PC-3 (cell line): ENCODE data around the gene TRIM37. TPM values are rescaled to one million over a fixed set of nuclear protein-coding genes. Genes with fewer than 3 reads are reported as not detected.

Experiments used
- ATAC-seq: fragments of 200-7000 bp; cut with Tn5 transposase; 2 replicates; pipeline ENCODE4 v1.9.1; 2020; ENCODE audit warnings: mild to moderate bottlenecking, moderate library complexity
- BruUV-seq: library from RNA; stranded (reverse); fragments of 400-500 nt; replicated peaks from 2 replicates; lab custom pipeline; 2021; lab: Mats Ljungman, UMichigan
- CTCF ChIA-PET: fragments of 300-600 bp; sonication (Branson Sonifier 250); formaldehyde crosslinking; loops from one replicate; lab custom pipeline; 2022; ENCODE audit warnings: antibody characterized with exemption; lab: Charles Lee
- POLR2A ChIA-PET: fragments of 300-600 bp; sonication (Branson Sonifier 250); formaldehyde crosslinking; loops from one replicate; lab custom pipeline; 2022; ENCODE audit warnings: antibody characterized with exemption; ENCODE audit not compliant: unreplicated experiment; lab: Charles Lee
- DNase-seq: peaks from one replicate; pipeline ENCODE4 v3.0.0-alpha.2; 2015
- H2AFZ ChIP-seq: fragments of 300-600 bp; sonication (generic); 2 replicates; pipeline ENCODE4 v1.6.0; 2016; ENCODE audit warnings: antibody characterized with exemption, low read length
- H3F3A ChIP-seq: fragments of 300-600 bp; sonication (generic); one replicate; pipeline ENCODE4 v1.6.0; 2017; ENCODE audit warnings: antibody characterized with exemption, low read length, control low read depth, mild to moderate bottlenecking; ENCODE audit not compliant: unreplicated experiment
- H3K27ac ChIP-seq: fragments of 300-600 bp; sonication (generic); 2 replicates; pipeline ENCODE4 v1.5.1; 2016; ENCODE audit warnings: mild to moderate bottlenecking, low read length
- H3K27me3 ChIP-seq: fragments of 300-600 bp; sonication (generic); 2 replicates; pipeline ENCODE4 v1.6.1; 2016; ENCODE audit warnings: low read length, mixed read lengths
- H3K36me3 ChIP-seq: fragments of 300-600 bp; sonication (generic); 2 replicates; pipeline ENCODE4 v1.6.1; 2016; ENCODE audit warnings: low read depth, mixed run types, low read length, mixed read lengths
- H3K4me1 ChIP-seq: fragments of 300-600 bp; sonication (generic); 2 replicates; pipeline ENCODE4 v1.5.1; 2016; ENCODE audit warnings: low read length; ENCODE audit not compliant: insufficient read depth
- H3K4me2 ChIP-seq: fragments of 300-600 bp; sonication (generic); 2 replicates; pipeline ENCODE4 v1.6.0; 2016; ENCODE audit warnings: low read length
- H3K4me3 ChIP-seq: fragments of 300-600 bp; sonication (generic); 2 replicates; pipeline ENCODE4 v1.5.1; 2016; ENCODE audit warnings: mild to moderate bottlenecking, low read length, mixed read lengths
- H3K79me2 ChIP-seq: fragments of 300-600 bp; sonication (generic); 2 replicates; pipeline ENCODE4 v1.6.1; 2017; ENCODE audit warnings: low read length, mixed read lengths
- H3K9ac ChIP-seq: fragments of 300-600 bp; sonication (generic); 2 replicates; pipeline ENCODE4 v1.6.0; 2016; ENCODE audit warnings: mild to moderate bottlenecking, low read length
- H3K9me2 ChIP-seq: fragments of 300-600 bp; sonication (generic); replicated peaks from 2 replicates; pipeline ENCODE4 v1.6.1; 2016; ENCODE audit warnings: mixed run types, low read length, mixed read lengths
- H3K9me3 ChIP-seq: fragments of 300-600 bp; sonication (generic); 2 replicates; pipeline ENCODE4 v1.6.1; 2016; ENCODE audit warnings: low read length, mixed read lengths
- H4K20me1 ChIP-seq: fragments of 300-600 bp; sonication (generic); 2 replicates; pipeline ENCODE4 v1.6.1; 2016; ENCODE audit warnings: low read length, mixed read lengths
- CTCF ChIP-seq: fragments of 300-600 bp; sonication (generic); conservative IDR thresholded peaks from 2 replicates; pipeline ENCODE4 v1.5.1; 2017; ENCODE audit warnings: antibody characterized with exemption, low read depth, mild to moderate bottlenecking, low read length
- EZH2 ChIP-seq: fragments of 300-600 bp; sonication (generic); IDR thresholded peaks from one replicate; pipeline ENCODE4 v1.6.1; 2017; ENCODE audit warnings: antibody characterized with exemption, mild to moderate bottlenecking, low read length; ENCODE audit not compliant: unreplicated experiment
- EZH2phosphoT487 ChIP-seq: fragments of 300-600 bp; sonication (generic); IDR thresholded peaks from 2 replicates; pipeline ENCODE4 v1.6.1; 2018; ENCODE audit warnings: mild to moderate bottlenecking, antibody characterized with exemption, low read length, borderline replicate concordance
- intact Hi-C: fragments of 100-400 bp; cut with micrococcal nuclease; formaldehyde crosslinking; loops from 2 replicates; pipeline ENCODE4 v1.9.0; 2023
- total RNA-seq: library from RNA; depleted of rRNA; stranded (reverse); fragments of >200 nt; gene quantifications from 2 replicates; pipeline ENCODE4 v1.2.3, GENCODE V29; 2014

Gene TRIM37
- total RNA-seq, 1 experiment from 2014 or later = 35.1 TPM

- Histone ChIP-seq H3K36me3 (peaks cover 41% of the 10 kb centered on the region), H3K4me1 (no peaks in the 10 kb centered on the region)
- TSS peak; percentile 11 for BruUV-seq
These were observed 36.8 kb downstream of the TRIM37 start for GRCh38 chr17:59069856-59070255.

GRCh38 chr17:59067756-59068155, 38.9 kb downstream of the TRIM37 start:
- no peaks in the 10 kb centered on the region for H3F3A ChIP-seq
- no peak overlapping the region for H2AFZ ChIP-seq
- no peaks in the 10 kb centered on the region for H3K9me2 ChIP-seq
- H3K36me3 ChIP-seq = peaks cover 30% of the 10 kb centered on the region; the same call in 1 of the 2 replicates
- no peaks in the 10 kb centered on the region for H3K79me2 ChIP-seq
- no peak for TF ChIP-seq EZH2phosphoT487
- no peak for TF ChIP-seq EZH2
- TF ChIP-seq CTCF = no peak
- CTCF ChIA-PET = no interaction called here
- DNase-seq (no peak), ATAC-seq (no peak)
- H3K27ac ChIP-seq = no peak overlapping the region
- POLR2A ChIA-PET = no interaction called here
- H3K9me3 ChIP-seq = no peaks in the 10 kb centered on the region
- intact Hi-C loops = no loop called here
- H3K4me1 ChIP-seq = no peaks in the 10 kb centered on the region
- no peak overlapping the region for H3K4me2 ChIP-seq
- H4K20me1 ChIP-seq = no peaks in the 10 kb centered on the region
- BruUV-seq = no TSS peak
- no peak overlapping the region for H3K4me3 ChIP-seq
- H3K27me3 ChIP-seq = no peaks in the 10 kb centered on the region
- no peak overlapping the region for H3K9ac ChIP-seq

More at GRCh38 chr17:59069856-59070255, 36.8 kb downstream of the TRIM37 start:
- Histone ChIP-seq H3K9me2 (no peaks in the 10 kb centered on the region), H3K27ac (no peak overlapping the region), H3F3A (no peaks in the 10 kb centered on the region), H3K27me3 (no peaks in the 10 kb centered on the region), H4K20me1 (no peaks in the 10 kb centered on the region), H3K4me2 (no peak overlapping the region), H2AFZ (no peak overlapping the region), H3K79me2 (no peaks in the 10 kb centered on the region), H3K9ac (no peak overlapping the region), H3K9me3 (no peaks in the 10 kb centered on the region), H3K4me3 (no peak overlapping the region)
- ATAC-seq (no peak), DNase-seq (no peak)
- CTCF ChIA-PET = no interaction called here
- POLR2A ChIA-PET = no interaction called here
- intact Hi-C loops = no loop called here
- TF ChIP-seq CTCF (no peak), EZH2phosphoT487 (no peak), EZH2 (no peak)

GRCh38 chr17:59067340-59067739, 39.3 kb downstream of the TRIM37 start:
- BruUV-seq = no TSS peak
- intact Hi-C loops = no loop called here
- ChIA-PET POLR2A (no interaction called here), CTCF (no interaction called here)
- Histone ChIP-seq H3K9me3 (no peaks in the 10 kb centered on the region), H3K79me2 (no peaks in the 10 kb centered on the region), H3K27me3 (no peaks in the 10 kb centered on the region), H4K20me1 (no peaks in the 10 kb centered on the region), H3K4me1 (no peaks in the 10 kb centered on the region), H3K9me2 (no peaks in the 10 kb centered on the region), H3K4me2 (no peak overlapping the region), H3K27ac (no peak overlapping the region), H3F3A (no peaks in the 10 kb centered on the region), H2AFZ (no peak overlapping the region), H3K9ac (no peak overlapping the region), H3K36me3 (peaks cover 33% of the 10 kb centered on the region; the same call in 1 of the 2 replicates), H3K4me3 (no peak overlapping the region)
- TF ChIP-seq EZH2 = no peak
- TF ChIP-seq CTCF = no peak
- DNase-seq (no peak), ATAC-seq (no peak)
